KMS-11 (cell line): Measurements from ENCODE around the gene KAZN.

Experiments
- H2AFZ ChIP-seq: fragments of 200-600 bp; sonication (generic); 2 replicates; pipeline ENCODE4 v1.6.1; 2016; ENCODE audit warnings: antibody characterized with exemption, mixed run types, low read depth
- H3K27ac ChIP-seq: fragments of 200-600 bp; sonication (generic); 2 replicates; pipeline ENCODE4 v1.6.1; 2016; ENCODE audit warnings: mild to moderate bottlenecking, mixed run types
- H3K27me3 ChIP-seq: fragments of 200-600 bp; sonication (generic); 2 replicates; pipeline ENCODE4 v1.6.1; 2017; ENCODE audit warnings: mild to moderate bottlenecking, low read depth, mixed run types, moderate library complexity; ENCODE audit not compliant: insufficient read depth
- H3K36me3 ChIP-seq: fragments of 200-600 bp; sonication (generic); 2 replicates; pipeline ENCODE4 v1.6.1; 2017; ENCODE audit warnings: mild to moderate bottlenecking, mixed run types; ENCODE audit not compliant: insufficient read depth
- H3K4me1 ChIP-seq: fragments of 200-600 bp; sonication (generic); 2 replicates; pipeline ENCODE4 v1.6.1; 2016; ENCODE audit warnings: mild to moderate bottlenecking, low read depth, mixed run types; ENCODE audit not compliant: poor library complexity, severe bottlenecking
- H3K4me2 ChIP-seq: fragments of 200-600 bp; sonication (generic); 2 replicates; pipeline ENCODE4 v1.7.0; 2016; ENCODE audit warnings: mild to moderate bottlenecking, mixed run types
- H3K4me3 ChIP-seq: fragments of 200-600 bp; sonication (generic); IDR thresholded peaks from 2 replicates; pipeline ENCODE4 v1.6.1; 2017; ENCODE audit warnings: low read depth, low read length, mixed read lengths; ENCODE audit not compliant: insufficient read depth
- H3K79me2 ChIP-seq: fragments of 200-600 bp; sonication (generic); 2 replicates; pipeline ENCODE4 v1.6.1; 2016; ENCODE audit warnings: low read depth, mixed run types; ENCODE audit not compliant: insufficient read depth
- H3K9ac ChIP-seq: fragments of 200-600 bp; sonication (generic); 2 replicates; pipeline ENCODE4 v1.6.1; 2016; ENCODE audit warnings: mild to moderate bottlenecking, mixed run types
- H4K20me1 ChIP-seq: fragments of 200-600 bp; sonication (generic); 2 replicates; pipeline ENCODE4 v1.6.1; 2016; ENCODE audit warnings: mild to moderate bottlenecking, mixed run types; ENCODE audit not compliant: insufficient read depth
- TF ChIP-seq, protein P1 (sequence below): fragments of 200-600 bp; sonication (generic); conservative IDR thresholded peaks from 2 replicates; pipeline ENCODE4 v1.6.1; 2017; ENCODE audit warnings: low read depth, mild to moderate bottlenecking, antibody characterized with exemption, low read length, moderate library complexity, mixed read lengths

KAZN gene

DNA sequence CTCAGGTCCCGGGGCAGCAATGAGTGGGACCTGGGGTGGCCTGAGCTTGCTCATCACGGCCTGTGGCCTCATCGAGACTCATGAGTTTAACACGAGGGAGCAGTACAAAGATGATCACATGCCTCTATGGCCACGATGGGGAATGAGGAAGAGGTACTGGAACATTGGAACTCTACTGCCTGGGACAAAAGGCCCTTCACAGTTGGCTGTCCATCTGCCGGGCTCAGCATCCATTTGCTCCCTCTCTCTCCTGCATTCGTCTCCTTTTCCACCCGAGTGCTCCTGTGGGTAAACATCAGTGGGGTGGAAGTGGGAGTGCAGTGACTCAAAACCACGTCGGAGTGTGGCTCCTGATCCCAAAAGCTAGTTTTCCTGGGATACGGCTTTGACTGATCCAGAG is 124.9 kb downstream of the KAZN start:
- Histone ChIP-seq H3K4me1 (no peaks in the 10 kb centered on the region), H4K20me1 (no peaks in the 10 kb centered on the region), H3K9ac (no peak overlapping the region), H3K79me2 (no peaks in the 10 kb centered on the region), H3K36me3 (no peaks in the 10 kb centered on the region), H2AFZ (no peak overlapping the region), H3K4me2 (no peak overlapping the region), H3K4me3 (no peak overlapping the region), H3K27ac (no peak overlapping the region), H3K27me3 (peaks cover 10% of the 10 kb centered on the region; the same call in 1 of the 2 replicates)
- TF ChIP-seq, protein P1, sequence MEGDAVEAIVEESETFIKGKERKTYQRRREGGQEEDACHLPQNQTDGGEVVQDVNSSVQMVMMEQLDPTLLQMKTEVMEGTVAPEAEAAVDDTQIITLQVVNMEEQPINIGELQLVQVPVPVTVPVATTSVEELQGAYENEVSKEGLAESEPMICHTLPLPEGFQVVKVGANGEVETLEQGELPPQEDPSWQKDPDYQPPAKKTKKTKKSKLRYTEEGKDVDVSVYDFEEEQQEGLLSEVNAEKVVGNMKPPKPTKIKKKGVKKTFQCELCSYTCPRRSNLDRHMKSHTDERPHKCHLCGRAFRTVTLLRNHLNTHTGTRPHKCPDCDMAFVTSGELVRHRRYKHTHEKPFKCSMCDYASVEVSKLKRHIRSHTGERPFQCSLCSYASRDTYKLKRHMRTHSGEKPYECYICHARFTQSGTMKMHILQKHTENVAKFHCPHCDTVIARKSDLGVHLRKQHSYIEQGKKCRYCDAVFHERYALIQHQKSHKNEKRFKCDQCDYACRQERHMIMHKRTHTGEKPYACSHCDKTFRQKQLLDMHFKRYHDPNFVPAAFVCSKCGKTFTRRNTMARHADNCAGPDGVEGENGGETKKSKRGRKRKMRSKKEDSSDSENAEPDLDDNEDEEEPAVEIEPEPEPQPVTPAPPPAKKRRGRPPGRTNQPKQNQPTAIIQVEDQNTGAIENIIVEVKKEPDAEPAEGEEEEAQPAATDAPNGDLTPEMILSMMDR: no peak

DNA sequence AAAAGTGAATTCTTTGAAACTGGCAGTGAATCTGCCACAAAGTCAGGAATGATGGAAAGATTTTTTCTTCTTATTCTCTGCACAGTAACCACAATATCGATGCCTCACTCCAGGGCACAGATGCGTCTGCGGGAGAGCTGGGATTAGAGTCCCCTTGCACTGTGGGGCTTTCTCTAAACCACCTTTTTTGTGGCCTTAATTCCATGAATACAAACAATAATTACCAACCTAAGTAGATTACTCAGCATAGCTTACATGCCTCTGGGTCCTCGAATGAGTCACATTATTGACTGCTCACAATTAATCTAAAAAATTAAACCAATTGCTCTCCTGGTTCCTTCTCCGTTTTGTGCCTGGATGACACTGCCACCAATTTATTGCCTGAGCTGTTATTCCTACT is 125.8 kb downstream of the KAZN start:
- Histone ChIP-seq H3K4me1 (no peaks in the 10 kb centered on the region), H3K4me3 (no peak overlapping the region), H3K9ac (no peak overlapping the region), H2AFZ (no peak overlapping the region), H3K27me3 (peaks cover 10% of the 10 kb centered on the region; the same call in 1 of the 2 replicates), H3K4me2 (no peak overlapping the region), H3K36me3 (no peaks in the 10 kb centered on the region), H3K79me2 (no peaks in the 10 kb centered on the region), H3K27ac (no peak overlapping the region), H4K20me1 (no peaks in the 10 kb centered on the region)
- TF ChIP-seq, protein P1: no peak

DNA sequence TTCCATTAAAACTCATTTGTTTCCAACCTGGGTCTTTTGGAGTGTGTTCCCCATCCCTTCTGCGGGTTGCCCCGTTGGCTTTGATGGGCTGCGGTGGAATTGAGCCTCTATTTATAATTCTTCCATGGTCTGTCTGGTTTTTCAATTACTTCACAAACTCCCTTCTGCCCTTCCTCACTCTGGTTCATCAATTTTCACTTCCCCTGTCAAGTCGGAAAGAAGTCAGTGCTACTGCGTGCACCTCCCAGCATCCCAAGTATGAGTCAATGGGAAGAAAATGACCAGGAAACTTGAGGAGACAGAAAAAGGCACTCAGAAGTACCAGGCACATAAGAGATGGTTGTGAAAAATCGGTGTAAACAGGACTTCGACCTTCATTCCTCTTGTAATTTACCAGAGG is 126.2 kb downstream of the KAZN start:
- no peak overlapping the region for H2AFZ ChIP-seq
- H3K27ac ChIP-seq: no peak overlapping the region
- H3K4me1 ChIP-seq: no peaks in the 10 kb centered on the region
- no peaks in the 10 kb centered on the region for H3K79me2 ChIP-seq
- no peak overlapping the region for H3K4me3 ChIP-seq
- TF ChIP-seq, protein P1: no peak
- no peaks in the 10 kb centered on the region for H3K36me3 ChIP-seq
- H3K4me2 ChIP-seq: no peak overlapping the region
- H3K9ac ChIP-seq: no peak overlapping the region
- peaks cover 10% of the 10 kb centered on the region; the same call in 1 of the 2 replicates for H3K27me3 ChIP-seq
- H4K20me1 ChIP-seq: no peaks in the 10 kb centered on the region

DNA sequence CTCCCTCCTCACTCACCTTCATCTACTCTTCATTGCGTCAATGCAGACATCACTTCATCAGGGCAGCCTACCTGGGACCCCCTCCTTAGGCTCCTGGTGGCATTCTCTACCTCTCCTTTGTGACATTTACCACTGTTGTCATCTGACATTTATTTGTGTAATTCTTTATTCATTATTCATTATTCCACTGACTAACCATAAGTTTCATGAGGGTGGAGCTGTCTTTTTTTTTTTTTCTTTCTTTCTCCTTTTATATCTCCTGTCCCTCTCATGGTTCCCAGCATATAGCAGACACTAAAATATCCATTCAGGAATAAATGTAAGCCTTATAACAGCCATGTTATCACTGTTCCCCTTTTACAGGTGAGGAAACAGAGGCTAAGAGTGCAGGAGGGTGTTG is 126.8 kb downstream of the KAZN start:
- no peak overlapping the region for H3K27ac ChIP-seq
- no peak overlapping the region for H3K9ac ChIP-seq
- no peaks in the 10 kb centered on the region for H3K36me3 ChIP-seq
- no peaks in the 10 kb centered on the region for H3K79me2 ChIP-seq
- H2AFZ ChIP-seq: no peak overlapping the region
- TF ChIP-seq, protein P1: no peak
- no peak overlapping the region for H3K4me3 ChIP-seq
- H4K20me1 ChIP-seq: no peaks in the 10 kb centered on the region
- H3K27me3 ChIP-seq: peaks cover 12% of the 10 kb centered on the region; the same call in 1 of the 2 replicates
- no peak overlapping the region for H3K4me2 ChIP-seq
- no peaks in the 10 kb centered on the region for H3K4me1 ChIP-seq
